CD4-positive, alpha-beta T cell (primary cell): ENCODE measurements around the gene SLC25A51. TPM values are rescaled to one million over a fixed set of nuclear protein-coding genes. Genes with fewer than 3 reads are reported as not detected.
A peak's percentile ranks its signal among the peaks of the same experiment; 100 is the strongest.

Source experiments
- ATAC-seq: fragments of 200-7000 bp; cut with Tn5 transposase; one replicate; pipeline ENCODE4 v1.10.0; 2022; ENCODE audit warnings: mild to moderate bottlenecking; ENCODE audit not compliant: poor library complexity
- CTCF ChIA-PET: fragments of 350-600 bp; sonication (Branson Sonifier 250); formaldehyde crosslinking; loops from one replicate; lab custom pipeline; 2021; ENCODE audit warnings: antibody characterized with exemption, inconsistent platforms; lab: Charles Lee
- POLR2A ChIA-PET: fragments of 350-600 bp; sonication (Branson Sonifier 250); formaldehyde crosslinking; loops from one replicate; lab custom pipeline; 2021; ENCODE audit warnings: antibody characterized with exemption, inconsistent platforms; lab: Charles Lee
- DNase-seq, 14 experiments: peaks; one replicate each; pipeline ENCODE4 v3.0.0-alpha.2; 2013 to 2020; ENCODE audit warnings: mixed read lengths in 2 of 14
- H3K27ac ChIP-seq, 2 donors: one replicate each; pipeline versions ENCODE4 v1.5.1 to v1.7.0; 2013; ENCODE audit warnings: low read length in 2 of 2, low read depth in 1 of 2, mild to moderate bottlenecking in 1 of 2
- H3K27me3 ChIP-seq, 2 experiments: 1 replicate in 1 of 2; 2 replicates in 1 of 2; pipeline versions ENCODE4 v1.6.1 to v1.7.0; 2013; ENCODE audit warnings: low read length in 2 of 2, control low read depth in 1 of 2, mild to moderate bottlenecking in 1 of 2, moderate library complexity in 1 of 2; ENCODE audit not compliant: insufficient read depth in 2 of 2, control insufficient read depth in 1 of 2
- H3K36me3 ChIP-seq: one replicate; pipeline ENCODE4 v1.6.1; 2013; ENCODE audit warnings: low read length, control low read depth; ENCODE audit not compliant: insufficient read depth
- H3K4me1 ChIP-seq: one replicate; pipeline ENCODE4 v1.6.1; 2013; ENCODE audit warnings: low read length, control low read depth; ENCODE audit not compliant: insufficient read depth
- H3K4me3 ChIP-seq: one replicate; pipeline ENCODE4 v1.5.1; 2013; ENCODE audit warnings: mild to moderate bottlenecking, low read length, moderate library complexity
- H3K9me3 ChIP-seq, 2 experiments: 1 replicate in 1 of 2; 2 replicates in 1 of 2; pipeline versions ENCODE4 v1.6.1 to v1.7.0; 2013; ENCODE audit warnings: low read length in 2 of 2, mild to moderate bottlenecking in 2 of 2, control low read depth in 1 of 2, moderate library complexity in 1 of 2; ENCODE audit not compliant: control insufficient read depth in 1 of 2, insufficient read depth in 1 of 2
- H3K27ac Mint-ChIP-seq: one replicate; pipeline ENCODE4 v1.8.0; 2020; ENCODE audit warnings: mixed read lengths
- H3K27me3 Mint-ChIP-seq: one replicate; pipeline ENCODE4 v1.8.0; 2021; ENCODE audit warnings: mixed read lengths
- H3K36me3 Mint-ChIP-seq: one replicate; pipeline ENCODE4 v1.8.0; 2021; ENCODE audit warnings: low read depth, mixed read lengths
- H3K4me1 Mint-ChIP-seq: one replicate; pipeline ENCODE4 v1.8.0; 2021; ENCODE audit warnings: low read depth, mixed read lengths
- H3K4me3 Mint-ChIP-seq: one replicate; pipeline ENCODE4 v1.8.0; 2020; ENCODE audit warnings: mild to moderate bottlenecking, mixed read lengths
- H3K9me3 Mint-ChIP-seq: one replicate; pipeline ENCODE4 v1.8.0; 2020; ENCODE audit warnings: mixed read lengths
- CTCF ChIP-seq: fragments of 200-600 bp; IDR thresholded peaks from one replicate; pipeline ENCODE4 v1.8.0; 2022; ENCODE audit warnings: antibody characterized with exemption, mild to moderate bottlenecking
- intact Hi-C, 2 experiments: fragments of 100-400 bp; cut with DNase I in 1 of 2; cut with micrococcal nuclease in 1 of 2; formaldehyde crosslinking; loops; one replicate each; pipeline versions ENCODE4 v1.15.1 to v1.9.0; 2023 to 2025; cut with DNase I, micrococcal nuclease
- total RNA-seq, 174 experiments: library from RNA in 2 of 174; stranded (reverse) in 2 of 174; gene quantifications; one replicate each; pipeline ENCODE4 v1.2.3 and lab custom pipeline; 2021 to 2026

Gene SLC25A51
- total RNA-seq, 2 experiments from 2014 or later = 13.3 to 13.8 TPM

- no peaks in the 10 kb centered on the region for H3K9me3 ChIP-seq
- no peak for TF ChIP-seq CTCF
- POLR2A ChIA-PET = no interaction called here
These were observed 22.8 kb upstream of the SLC25A51 start for GRCh38 chr9:37926737-37927118.

GRCh38 chr9:37925786-37926736 lies 22.1 kb upstream of the SLC25A51 start:
- no peaks in the 10 kb centered on the region for H3K9me3 ChIP-seq
- DNase-seq = peak in 1 of 14 experiments; percentile 11
- no peak overlapping the region for H3K4me3 ChIP-seq
- Mint-ChIP-seq H3K36me3 (no peaks in the 10 kb centered on the region), H3K4me3 (no peak overlapping the region), H3K27me3 (no peaks in the 10 kb centered on the region), H3K27ac (no peak overlapping the region), H3K4me1 (no peaks in the 10 kb centered on the region), H3K9me3 (no peaks in the 10 kb centered on the region)
- H3K27ac ChIP-seq = no peak overlapping the region
- no peaks in the 10 kb centered on the region for H3K36me3 ChIP-seq
- ChIA-PET CTCF (no interaction called here), POLR2A (no interaction called here)
- H3K4me1 ChIP-seq = no peaks in the 10 kb centered on the region
- intact Hi-C loops = no loop called here
- no peak for ATAC-seq
- TF ChIP-seq CTCF = no peak
- H3K27me3 ChIP-seq = no peaks in the 10 kb centered on the region

More at GRCh38 chr9:37926737-37927118, 22.8 kb upstream of the SLC25A51 start:
- Histone ChIP-seq H3K4me1 (no peaks in the 10 kb centered on the region), H3K27ac (no peak overlapping the region), H3K27me3 (no peaks in the 10 kb centered on the region), H3K36me3 (no peaks in the 10 kb centered on the region), H3K4me3 (no peak overlapping the region)
- no peak for ATAC-seq
- no peak overlapping the region for H3K4me3 Mint-ChIP-seq
- no peaks in the 10 kb centered on the region for H3K4me1 Mint-ChIP-seq
- CTCF ChIA-PET = no interaction called here
- no peaks in the 10 kb centered on the region for H3K27me3 Mint-ChIP-seq
- DNase-seq = no peak
- H3K27ac Mint-ChIP-seq = no peak overlapping the region
- intact Hi-C loops = no loop called here
- no peaks in the 10 kb centered on the region for H3K9me3 Mint-ChIP-seq
- no peaks in the 10 kb centered on the region for H3K36me3 Mint-ChIP-seq

- H3K27me3 Mint-ChIP-seq = no peaks in the 10 kb centered on the region
- H3K27me3 ChIP-seq = no peaks in the 10 kb centered on the region
- no peaks in the 10 kb centered on the region for H3K4me1 Mint-ChIP-seq
- H3K4me3 ChIP-seq = no peak overlapping the region
- H3K4me3 Mint-ChIP-seq = no peak overlapping the region
- no peak for ATAC-seq
- no peak overlapping the region for H3K27ac Mint-ChIP-seq
- no peaks in the 10 kb centered on the region for H3K9me3 ChIP-seq
- no peak overlapping the region for H3K27ac ChIP-seq
- ChIA-PET POLR2A (no interaction called here), CTCF (no interaction called here)
- intact Hi-C loops = no loop called here
- no peak for DNase-seq
- no peaks in the 10 kb centered on the region for H3K36me3 Mint-ChIP-seq
- no peaks in the 10 kb centered on the region for H3K9me3 Mint-ChIP-seq
- TF ChIP-seq CTCF = no peak
- H3K4me1 ChIP-seq = no peaks in the 10 kb centered on the region
- H3K36me3 ChIP-seq = no peaks in the 10 kb centered on the region
These were observed 21.1 kb upstream of the SLC25A51 start for GRCh38 chr9:37925006-37925405.
